B cell (primary cell): ENCODE results near the gene SUPT5H. TPM values are rescaled to one million over a fixed set of nuclear protein-coding genes. Genes with fewer than 3 reads are reported as not detected.
A peak's percentile ranks its signal among the peaks of the same experiment; 100 is the strongest.

ENCODE experiments used
- ATAC-seq: fragments of 200-7000 bp; cut with Tn5 transposase; one replicate; pipeline ENCODE4 v1.10.0; 2021; ENCODE audit warnings: low read depth, mild to moderate bottlenecking, moderate number of reproducible peaks, moderate library complexity
- CTCF ChIA-PET: fragments of 350-600 bp; sonication (Branson Sonifier 250); formaldehyde crosslinking; loops from one replicate; lab custom pipeline; 2021; ENCODE audit warnings: antibody characterized with exemption, inconsistent platforms; lab: Charles Lee
- POLR2A ChIA-PET: fragments of 350-600 bp; sonication (Branson Sonifier 250); formaldehyde crosslinking; loops from one replicate; lab custom pipeline; 2021; ENCODE audit warnings: antibody characterized with exemption; lab: Charles Lee
- DNase-seq: peaks from one replicate; pipeline ENCODE4 v3.0.0; 2013
- H2AFZ ChIP-seq: 2 replicates; pipeline ENCODE4 v1.6.1; 2012; ENCODE audit warnings: mild to moderate bottlenecking, low read depth, low read length; ENCODE audit not compliant: insufficient read depth, poor library complexity, severe bottlenecking
- H3K27ac ChIP-seq, 2 donors: 1 replicate in 1 of 2; 2 replicates in 1 of 2; pipeline ENCODE4 v1.5.1; 2012 to 2013; ENCODE audit warnings: low read length in 2 of 2, mild to moderate bottlenecking in 2 of 2, moderate library complexity in 1 of 2
- H3K27me3 ChIP-seq, 4 experiments: fragments of 200-600 bp in 1 of 4; sonication (generic) in 1 of 4; replicated peaks in 1 of 4; 1 replicate in 2 of 4; 2 replicates in 2 of 4; pipeline versions ENCODE4 v1.6.1 to v1.7.0; 2013 to 2016; ENCODE audit warnings: low read length in 3 of 4, mild to moderate bottlenecking in 2 of 4, mixed read lengths in 1 of 4, moderate library complexity in 1 of 4; ENCODE audit not compliant: insufficient read depth in 4 of 4, control insufficient read depth in 3 of 4; ENCODE audit errors: control extremely low read depth in 1 of 4
- H3K36me3 ChIP-seq, 2 experiments: replicated peaks in 1 of 2; 1 replicate in 1 of 2; 2 replicates in 1 of 2; pipeline versions ENCODE4 v1.6.1 to v1.7.1; 2013; ENCODE audit warnings: low read length in 1 of 2; ENCODE audit not compliant: insufficient read depth in 2 of 2, control insufficient read depth in 1 of 2; ENCODE audit errors: control extremely low read depth in 1 of 2, extremely low read depth in 1 of 2
- H3K4me1 ChIP-seq, 2 donors: fragments of 200-600 bp in 1 of 2; sonication (generic) in 1 of 2; 1 replicate in 1 of 2; 2 replicates in 1 of 2; pipeline versions ENCODE4 v1.5.1 to v1.6.1; 2013 to 2017; ENCODE audit warnings: low read length in 2 of 2; ENCODE audit not compliant: control insufficient read depth in 2 of 2, insufficient read depth in 2 of 2
- H3K4me2 ChIP-seq: replicated peaks from 2 replicates; pipeline ENCODE3; 2012; ENCODE audit warnings: mild to moderate bottlenecking, low read depth, low read length; ENCODE audit not compliant: poor library complexity, severe bottlenecking
- H3K4me3 ChIP-seq, 5 experiments: fragments of 200-600 bp in 1 of 5; sonication (generic) in 1 of 5; 1 replicate in 3 of 5; 2 replicates in 2 of 5; pipeline versions ENCODE4 v1.5.1 to v1.7.0; 2011 to 2016; ENCODE audit warnings: low read length in 4 of 5, mild to moderate bottlenecking in 4 of 5, low read depth in 2 of 5, control low read depth in 1 of 5, moderate library complexity in 1 of 5; ENCODE audit not compliant: insufficient read depth in 1 of 5; ENCODE audit errors: control extremely low read depth in 1 of 5, extremely low read depth in 1 of 5
- H3K79me2 ChIP-seq: fragments of 200-600 bp; sonication (generic); one replicate; pipeline ENCODE4 v1.6.0; 2016; ENCODE audit warnings: low read length; ENCODE audit not compliant: control insufficient read depth, insufficient read depth
- H3K9ac ChIP-seq: fragments of 200-600 bp; sonication (generic); 2 replicates; pipeline ENCODE4 v1.6.1; 2017; ENCODE audit warnings: mild to moderate bottlenecking, low read length, moderate library complexity
- H3K9me3 ChIP-seq, 3 donors: one replicate each; pipeline versions ENCODE4 v1.6.1 to v1.7.1; 2013; ENCODE audit warnings: low read length in 2 of 3; ENCODE audit not compliant: control insufficient read depth in 2 of 3, insufficient read depth in 1 of 3; ENCODE audit errors: control extremely low read depth in 1 of 3
- H4K20me1 ChIP-seq: 2 replicates; pipeline ENCODE4 v1.6.0; 2012; ENCODE audit warnings: mild to moderate bottlenecking, low read length; ENCODE audit not compliant: insufficient read depth, control insufficient read depth, poor library complexity, severe bottlenecking
- H3K27ac Mint-ChIP-seq: one replicate; pipeline ENCODE4 v1.8.0; 2021; ENCODE audit warnings: mixed read lengths
- H3K27me3 Mint-ChIP-seq: one replicate; pipeline ENCODE4 v1.8.0; 2021; ENCODE audit warnings: mixed read lengths
- H3K4me1 Mint-ChIP-seq: one replicate; pipeline ENCODE4 v1.8.0; 2021; ENCODE audit warnings: mixed read lengths
- H3K4me3 Mint-ChIP-seq: one replicate; pipeline ENCODE4 v1.8.0; 2021; ENCODE audit warnings: mixed read lengths
- H3K9me3 Mint-ChIP-seq: one replicate; pipeline ENCODE4 v1.8.0; 2022; ENCODE audit warnings: mixed read lengths; ENCODE audit not compliant: insufficient read depth
- CTCF ChIP-seq: fragments of 200-600 bp; IDR thresholded peaks from one replicate; pipeline ENCODE4 v1.8.0; 2022; ENCODE audit warnings: antibody characterized with exemption, mild to moderate bottlenecking
- EZH2 ChIP-seq: IDR thresholded peaks from 2 replicates; pipeline ENCODE4 v1.6.1; 2012; ENCODE audit warnings: borderline replicate concordance, low read depth, mild to moderate bottlenecking, moderate library complexity, low read length; ENCODE audit not compliant: insufficient read depth, poor library complexity, severe bottlenecking
- WGBS: methylation state at CpG from one replicate; pipeline ENCODE4 v1.1.5; 2013; ENCODE audit warnings: missing lambda C conversion rate; ENCODE audit not compliant: insufficient coverage; 5-methylcytosine and 5-hydroxymethylcytosine counted together
- intact Hi-C: fragments of 100-400 bp; cut with micrococcal nuclease; formaldehyde crosslinking; loops from one replicate; pipeline ENCODE4 v1.10.0; 2022
- polyA plus RNA-seq: library from polyadenylated mRNA; depleted of rRNA; stranded (reverse); fragments of >200 nt; gene quantifications from 2 replicates; pipeline ENCODE4 v1.2.3, GENCODE V29; 2012
- total RNA-seq, 2 donors: library from RNA; stranded (reverse); fragments of 120-200 nt in 1 of 2; gene quantifications; 1 replicate in 1 of 2; 2 replicates in 1 of 2; pipeline versions ENCODE4 v1.2.3 to v1.2.4, GENCODE V29; 2013 to 2022

The SUPT5H gene
- total and polyA plus RNA-seq, 2 donors (not counting 1 experiment from before 2014, with no cell fraction given) = 119 to 203 TPM

GRCh38 chr19:39417463-39418181, 27.8 kb upstream of the SUPT5H start:
- H4K20me1 ChIP-seq = no peaks in the 10 kb centered on the region
- H3K27ac ChIP-seq = peak overlapping the region in 1 of 2 donors; percentile 30
- ChIA-PET POLR2A (interaction anchor here (0.6 to 1.1 kb wide), 2 partner anchors 10 to 12 kb away, joined by 5 to 7 read pairs; no protein-coding TSS in a partner anchor), CTCF (interaction anchor here (2.6 kb wide), 1 partner anchor 10 kb away, joined by 14 read pairs; no protein-coding TSS in a partner anchor)
- H3K9me3 ChIP-seq = peaks cover 0 to 2% (median 0%) of the 10 kb centered on the region in 3 donors
- H3K36me3 ChIP-seq = peaks cover 0 to 29% of the 10 kb centered on the region in 2 experiments
- Mint-ChIP-seq H3K9me3 (no peaks in the 10 kb centered on the region), H3K4me3 (peak overlapping the region; percentile 16), H3K4me1 (peaks cover 22% of the 10 kb centered on the region), H3K27me3 (no peaks in the 10 kb centered on the region), H3K27ac (peak overlapping the region; percentile 78)
- H2AFZ ChIP-seq = no peak overlapping the region
- intact Hi-C loops = no loop called here
- peaks cover 5% of the 10 kb centered on the region for H3K79me2 ChIP-seq
- H3K4me1 ChIP-seq = peaks cover 7 to 13% of the 10 kb centered on the region in 2 donors
- TF ChIP-seq EZH2 = no peak
- no peak for TF ChIP-seq CTCF
- ATAC-seq (no peak), DNase-seq (no peak)
- 74% methylated on average over 21 of the region's 30 CpGs for WGBS
- no peak overlapping the region for H3K4me3 ChIP-seq
- H3K9ac ChIP-seq = no peak overlapping the region
- no peak overlapping the region for H3K4me2 ChIP-seq
- no peaks in the 10 kb centered on the region for H3K27me3 ChIP-seq

GRCh38 chr19:39419003-39419402, 26.4 kb upstream of the SUPT5H start:
- H3K4me1 ChIP-seq = peaks cover 3 to 4% of the 10 kb centered on the region in 2 donors
- ChIA-PET CTCF (interaction anchor here (1.1 to 2.6 kb wide), 2 partner anchors 9 to 17 kb away, joined by 3 to 14 read pairs; partner anchors contain the start of gene RPS16), POLR2A (interaction anchor here (3.5 kb wide), 1 partner anchor 17 kb away, joined by 9 read pairs; the partner anchor contains the start of gene RPS16)
- H3K4me3 ChIP-seq = no peak overlapping the region
- H3K9ac ChIP-seq = no peak overlapping the region
- H3K79me2 ChIP-seq = no peaks in the 10 kb centered on the region
- no peak for TF ChIP-seq CTCF
- no peak for TF ChIP-seq EZH2
- H3K27me3 ChIP-seq = no peaks in the 10 kb centered on the region
- no peak overlapping the region for H3K27ac Mint-ChIP-seq
- no peak for DNase-seq
- no peaks in the 10 kb centered on the region for H4K20me1 ChIP-seq
- no peak overlapping the region for H3K4me3 Mint-ChIP-seq
- H3K4me2 ChIP-seq = no peak overlapping the region
- WGBS = 89% methylated on average over 4 of the region's 9 CpGs
- H3K9me3 Mint-ChIP-seq = no peaks in the 10 kb centered on the region
- intact Hi-C loops = no loop called here
- no peak for ATAC-seq
- H3K27me3 Mint-ChIP-seq = no peaks in the 10 kb centered on the region
- peaks cover 17% of the 10 kb centered on the region for H3K4me1 Mint-ChIP-seq
- peaks cover 0 to 38% of the 10 kb centered on the region in 2 experiments for H3K36me3 ChIP-seq
- H3K27ac ChIP-seq = no peak overlapping the region
- peaks cover 0 to 2% (median 0%) of the 10 kb centered on the region in 3 donors for H3K9me3 ChIP-seq
- no peak overlapping the region for H2AFZ ChIP-seq
